Measurements from ENCODE around the gene TATDN3.

GRCh38 chr1:212792396-212792908, 758 bp downstream of the TATDN3 start:
- TF ChIP-seq ZBTB21 (tag by site-specific recombination; IDR thresholded peaks at IDR 0.05) (no peak), ZNF48 (tag by site-specific recombination; IDR thresholded peaks at IDR 0.05) (no peak), CTCF (tag by site-specific recombination; IDR thresholded peaks at IDR 0.05) (no peak), SP2 (tag by site-specific recombination; IDR thresholded peaks at IDR 0.05) (no peak), PBX3 (CRISPR knock-in tag; IDR thresholded peaks at IDR 0.05) (no peak), ZNF843 (tag by site-specific recombination; IDR thresholded peaks at IDR 0.05) (no peak), ZNF280C (tag by site-specific recombination; IDR thresholded peaks at IDR 0.05) (no peak)

Measured in HEK293 (cell line).